Ovary (tissue), 3 donors: ENCODE measurements around the gene NIPSNAP3A.

Experiments
- CTCF ChIP-seq, 3 donors: fragments of 450-650 bp in 2 of 3; fragments of 200-600 bp in 1 of 3; IDR thresholded peaks; one replicate each; pipeline versions ENCODE4 v1.5.1 to v1.8.0; 2016 to 2022; ENCODE audit warnings: antibody characterized with exemption in 3 of 3, mild to moderate bottlenecking in 1 of 3
- POLR2A ChIP-seq: fragments of 450-650 bp; IDR thresholded peaks from one replicate; pipeline ENCODE4 v1.6.1; 2017; ENCODE audit warnings: antibody characterized with exemption, mild to moderate bottlenecking, moderate library complexity
- donor health status: DM: no; HTN: no; CAD: no.

GRCh38 chr9:104802110-104802509, 54.6 kb downstream of the NIPSNAP3A start:
- TF ChIP-seq CTCF (IDR thresholded peaks at IDR 0.05): no peak
- no peak for TF ChIP-seq POLR2A
